ENCODE data around the gene NPIPA2.
"Not testable (repeated sequence)": the region's sequence is repeated elsewhere in the genome, so short reads cannot be mapped to it uniquely, and the experiment has no call there.

Gene NPIPA2

GRCh38 chr16:14742273-14743128 lies at the start of gene NPIPA2:
Gene NPIPA2, plus strand, starts transcription at chr16:14742533. Its CDS starts 5,533 bp downstream, at chr16:14748066.
- DNase-seq: not testable (repeated sequence)

- DNase-seq: not testable (repeated sequence)
These were observed 48.2 kb upstream of the NPIPA2 start, which contains the start of gene PLA2G10 for GRCh38 chr16:14694129-14694528. Gene PLA2G10, minus strand, starts transcription at chr16:14694308. Its CDS starts 79 bp downstream, at chr16:14694229.

GRCh38 chr16:14701859-14702258 lies 40.5 kb upstream of the NPIPA2 start:
- not testable (repeated sequence) for DNase-seq

- not testable (repeated sequence) for DNase-seq
These were observed 39.7 kb upstream of the NPIPA2 start for GRCh38 chr16:14702672-14703071.

GRCh38 chr16:14703156-14704011 lies 38.9 kb upstream of the NPIPA2 start, which contains the start of gene NPIPA3:
Gene NPIPA3, plus strand, starts transcription at chr16:14703411. Its CDS starts 5,533 bp downstream, at chr16:14708944.
- DNase-seq: not testable (repeated sequence)

- DNase-seq: not testable (repeated sequence)
These were observed 9.1 kb upstream of the NPIPA2 start for GRCh38 chr16:14733233-14733632.

- not testable (repeated sequence) for DNase-seq
These were observed 1.4 kb upstream of the NPIPA2 start for GRCh38 chr16:14740832-14741385.

GRCh38 chr16:14741794-14742193 lies 539 bp upstream of the NPIPA2 start:
- not testable (repeated sequence) for DNase-seq

GRCh38 chr16:14773654-14774053 lies 31.3 kb downstream of the NPIPA2 start:
- not testable (repeated sequence) for DNase-seq

- DNase-seq: not testable (repeated sequence)
These were observed 33.3 kb downstream of the NPIPA2 start for GRCh38 chr16:14775624-14776023.

- not testable (repeated sequence) for DNase-seq
These were observed 34.4 kb downstream of the NPIPA2 start for GRCh38 chr16:14776763-14777162.

- not testable (repeated sequence) for DNase-seq
These were observed 37.1 kb downstream of the NPIPA2 start for GRCh38 chr16:14779368-14779877.

- not testable (repeated sequence) for DNase-seq
These were observed 43.8 kb downstream of the NPIPA2 start for GRCh38 chr16:14786180-14786579.

GRCh38 chr16:14789577-14789976 lies 47.2 kb downstream of the NPIPA2 start:
- not testable (repeated sequence) for DNase-seq

GRCh38 chr16:14790320-14790956 lies 48.1 kb downstream of the NPIPA2 start:
- not testable (repeated sequence) for DNase-seq

- DNase-seq: not testable (repeated sequence)
These were observed 50.6 kb downstream of the NPIPA2 start for GRCh38 chr16:14792914-14793313.

- not testable (repeated sequence) for DNase-seq
These were observed 55.2 kb downstream of the NPIPA2 start for GRCh38 chr16:14797558-14797957.

- DNase-seq: not testable (repeated sequence)
These were observed 61.2 kb downstream of the NPIPA2 start for GRCh38 chr16:14803577-14803976.

GRCh38 chr16:14807184-14807678 lies 64.9 kb downstream of the NPIPA2 start:
- not testable (repeated sequence) for DNase-seq

GRCh38 chr16:14813890-14814289 lies 71.6 kb downstream of the NPIPA2 start:
- not testable (repeated sequence) for DNase-seq

Measured in NCI-H1436 treated with DMSO at 0.1 percent for 48 hours (cell line).